Lung microvascular endothelial cell (primary cell): ENCODE data around the gene BCORL1. TPM values are rescaled to one million over a fixed set of nuclear protein-coding genes. Genes with fewer than 3 reads are reported as not detected.

Source experiments
- DNase-seq, 2 donors: peaks; one replicate each; pipeline versions ENCODE4 v3.0.0 to v3.0.0-alpha.2; 2010; ENCODE audit warnings: low read depth in 2 of 2
- total RNA-seq: library from RNA; depleted of rRNA; stranded (reverse); fragments of >200 nt; gene quantifications from 2 replicates; pipeline ENCODE4 v1.2.1, GENCODE V29; 2014

The BCORL1 gene
- total RNA-seq, 1 donor from 2014 or later = 2.0 TPM

DNA sequence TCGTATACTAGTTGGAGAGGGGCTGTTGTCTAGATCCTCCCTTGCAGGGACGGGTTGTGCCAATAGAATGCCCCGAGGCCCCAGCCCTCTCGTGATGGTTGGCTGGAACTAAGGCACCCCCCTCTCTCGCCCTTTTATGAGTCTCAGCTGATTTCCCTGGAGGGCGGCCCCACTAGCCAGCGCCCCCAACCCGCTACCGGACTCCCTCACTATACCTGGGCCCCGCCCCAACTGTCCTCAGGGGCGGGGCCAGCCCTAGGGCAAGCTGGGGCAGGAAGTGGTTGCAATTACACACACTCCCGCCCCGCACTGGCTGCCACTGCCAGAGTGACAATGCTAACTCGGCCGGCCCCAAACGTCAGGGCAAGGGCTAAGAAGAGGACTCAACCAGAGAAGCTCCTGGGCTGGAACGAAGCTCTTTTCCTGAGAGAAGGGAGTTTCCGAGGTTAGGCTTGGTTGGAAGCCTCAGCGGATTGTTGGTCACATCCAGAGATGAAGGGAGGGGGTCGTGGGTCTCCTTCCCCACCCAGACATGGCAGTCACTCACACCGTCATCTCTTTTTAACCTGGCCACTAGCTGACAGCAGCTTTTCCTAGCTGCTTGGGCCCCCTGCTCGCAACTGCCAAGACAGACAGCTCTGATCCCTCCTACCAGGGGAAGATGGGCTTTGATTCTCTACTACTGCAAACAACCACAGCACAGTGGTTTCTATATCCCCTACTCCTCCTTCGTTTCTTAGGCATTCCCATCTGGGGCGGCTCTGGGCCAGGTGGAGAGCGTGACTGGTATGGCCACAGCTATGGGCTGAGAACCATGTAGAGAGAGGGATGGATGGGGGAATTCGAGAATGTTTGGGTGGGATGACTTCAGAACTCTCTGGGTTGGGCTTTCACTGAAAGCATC lies 21.0 kb upstream of the BCORL1 start:
- DNase-seq = peak in 1 of 2 donors; percentile 36

GRCh38 chrX:129963729-129964128 lies 18.7 kb upstream of the BCORL1 start:
- no peak for DNase-seq

DNA sequence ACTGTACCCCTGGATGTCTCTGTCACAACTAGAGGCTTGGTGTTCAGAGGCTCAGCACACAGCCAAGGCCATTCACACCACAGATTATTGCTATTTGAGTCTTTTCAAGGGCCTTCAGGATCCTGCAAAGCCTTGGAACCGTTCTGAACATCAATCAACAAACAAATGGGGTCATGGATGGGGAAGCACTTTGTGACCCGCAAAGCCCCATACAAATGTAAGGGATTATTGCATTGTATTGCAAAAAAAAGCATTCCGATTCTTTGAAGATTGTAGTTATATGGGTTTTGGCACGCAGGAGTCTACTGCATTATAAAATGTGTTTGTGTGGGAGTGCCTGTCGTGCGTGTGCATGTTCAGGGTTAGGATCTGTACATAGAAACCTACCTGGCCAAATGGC lies 17.3 kb upstream of the BCORL1 start:
- no peak for DNase-seq

DNA sequence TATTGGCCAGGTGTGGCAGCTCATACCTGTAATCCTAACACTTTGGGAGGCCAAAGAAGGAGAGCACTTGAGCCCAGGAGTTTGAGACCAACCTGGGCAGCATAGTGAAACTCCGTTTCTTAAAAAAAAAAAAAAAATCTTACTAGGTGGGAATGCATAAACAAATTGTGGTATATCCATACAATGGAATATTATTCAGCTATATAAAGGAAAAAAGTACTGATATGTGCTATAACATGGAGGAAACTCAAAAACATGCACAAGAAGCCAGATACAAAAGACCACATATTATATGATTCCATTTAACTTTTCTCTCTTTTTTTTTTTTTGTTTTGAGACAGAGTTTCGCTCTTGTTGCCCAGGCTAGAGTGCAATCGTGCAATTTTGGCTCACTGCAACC lies 13.5 kb upstream of the BCORL1 start:
- DNase-seq = no peak

DNA sequence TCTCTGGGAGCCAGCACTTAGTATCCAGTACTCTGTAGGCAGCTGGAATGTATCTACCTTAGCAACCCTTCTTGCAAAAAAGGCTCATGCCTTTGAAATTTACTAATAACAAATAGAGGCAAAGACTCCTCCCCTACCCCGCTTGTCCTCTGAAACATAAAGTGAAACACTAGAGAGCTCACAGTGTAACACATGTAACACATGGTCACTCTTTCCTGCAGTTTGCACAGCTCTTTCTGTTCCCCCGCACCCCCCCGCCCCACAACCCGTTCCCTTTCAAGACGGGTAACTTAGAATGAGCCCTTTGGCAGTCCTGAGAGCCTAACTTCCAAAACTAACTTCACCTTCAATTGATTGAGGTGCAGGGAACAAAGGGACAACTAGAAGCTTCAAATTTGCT lies 6.0 kb upstream of the BCORL1 start:
- no peak for DNase-seq

- no peak for DNase-seq
Measured at GRCh38 chrX:129979207-129979920, 3.1 kb upstream of the BCORL1 start.

DNA sequence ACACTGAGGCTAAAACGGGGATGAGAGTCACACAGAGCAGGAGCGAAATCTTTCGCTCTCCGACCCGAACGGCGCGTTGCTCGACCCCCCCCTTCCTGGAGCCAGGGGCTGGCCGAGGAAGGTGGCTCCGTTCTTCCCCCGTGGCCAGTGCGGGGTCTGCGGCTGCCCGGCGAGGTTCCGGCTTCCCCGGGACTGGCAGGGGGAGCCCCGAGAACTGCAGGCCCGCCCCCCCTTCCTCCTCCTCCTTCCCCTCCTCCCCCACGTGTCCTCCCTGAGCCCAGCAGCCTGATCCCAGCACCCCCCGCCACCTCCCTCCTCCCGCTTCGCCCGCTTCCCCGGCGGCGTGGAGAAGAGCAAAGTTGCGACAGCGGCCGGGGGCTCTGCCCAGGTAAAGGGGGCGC lies 2.4 kb upstream of the BCORL1 start:
- DNase-seq = no peak

DNA sequence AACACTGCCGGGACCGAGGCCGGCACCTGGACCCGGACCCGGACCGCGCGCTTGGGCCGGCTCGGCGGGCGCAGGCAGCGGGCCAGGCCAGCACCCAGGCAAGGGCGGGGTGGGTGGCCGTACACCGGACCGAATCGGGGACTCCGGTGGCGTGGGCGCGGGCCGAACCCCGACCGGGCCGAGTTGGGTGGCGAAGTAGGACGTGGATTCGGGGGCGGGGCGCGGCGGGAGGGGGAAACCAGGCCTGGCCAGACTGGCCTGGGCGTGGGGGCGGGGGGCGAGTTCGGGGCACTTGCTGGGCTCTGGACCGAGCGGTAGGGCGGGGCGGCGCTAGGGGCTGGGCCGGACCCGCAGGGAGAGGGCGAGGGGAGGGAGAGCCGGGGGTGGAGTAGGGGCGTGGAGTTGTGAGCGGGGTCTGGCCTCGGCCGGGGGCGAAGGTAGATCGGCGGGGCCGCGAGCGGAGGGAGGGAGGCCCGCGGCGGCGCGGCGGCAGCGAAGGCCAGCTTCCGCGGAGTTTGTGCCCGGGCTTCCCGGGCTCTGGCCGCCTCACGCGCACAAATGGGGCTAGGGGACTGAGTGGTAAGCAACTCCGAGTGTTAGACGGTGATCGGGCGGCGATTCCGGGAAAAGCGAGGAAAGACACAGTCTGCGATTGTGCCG lies 1.8 kb upstream of the BCORL1 start:
- peak in 1 of 2 donors; percentile 52 for DNase-seq

- no peak for DNase-seq
Measured at GRCh38 chrX:129981200-129981553, 1.3 kb upstream of the BCORL1 start.

DNA sequence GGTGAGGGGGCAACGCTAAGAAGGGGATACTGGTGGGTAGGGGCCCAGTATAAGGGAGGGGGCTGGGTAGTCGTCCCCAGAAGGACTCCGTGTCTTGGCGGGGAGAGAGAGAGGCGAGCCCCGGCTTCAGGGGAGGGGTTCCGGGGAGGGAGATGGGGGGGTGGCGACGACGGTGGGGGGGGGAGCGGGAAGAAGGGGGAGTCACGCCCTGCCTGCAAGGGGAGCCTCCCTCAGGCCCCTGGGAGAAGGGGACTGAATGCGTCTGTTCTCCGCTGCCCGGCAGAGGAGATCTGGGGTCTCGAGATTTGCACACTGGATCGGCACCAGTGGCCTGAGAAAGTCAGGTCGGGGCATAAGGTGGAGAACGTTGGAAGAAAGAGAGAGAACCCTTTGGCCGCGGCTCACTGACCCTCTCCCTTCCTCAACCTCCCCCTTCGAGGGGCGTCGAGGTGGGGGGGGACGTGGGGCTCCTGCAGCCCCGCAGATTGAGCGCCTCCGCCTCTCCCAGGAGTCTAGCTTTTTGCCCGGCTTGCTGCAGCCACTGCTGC lies 609 bp upstream of the BCORL1 start:
- no peak for DNase-seq

GRCh38 chrX:129983575-129984110 lies 1.2 kb downstream of the BCORL1 start:
- DNase-seq = no peak

GRCh38 chrX:129984111-129984958 lies 1.9 kb downstream of the BCORL1 start:
- DNase-seq = no peak

- no peak for DNase-seq
Measured at GRCh38 chrX:129987871-129988270, 5.4 kb downstream of the BCORL1 start.

DNA sequence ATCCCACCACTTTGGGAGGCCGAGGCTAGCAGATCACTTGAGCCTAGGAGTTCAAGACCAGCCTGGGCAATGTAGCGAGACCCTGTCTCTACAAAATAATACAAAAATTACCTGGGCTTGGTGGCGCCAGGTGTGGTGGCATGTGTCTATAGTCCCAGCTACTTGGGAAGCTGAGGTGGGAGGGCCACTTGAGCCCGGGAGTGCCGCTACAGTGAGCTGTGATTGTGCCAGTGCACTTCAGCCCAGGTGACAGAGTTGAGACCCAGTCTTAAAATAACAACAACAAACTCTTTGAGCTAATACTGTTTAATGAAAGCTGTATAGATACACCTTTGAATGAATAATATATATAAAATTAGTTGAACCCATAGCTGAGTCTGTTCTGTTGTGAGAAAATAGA lies 9.7 kb downstream of the BCORL1 start:
- DNase-seq = no peak

GRCh38 chrX:129996120-129996519 lies 13.7 kb downstream of the BCORL1 start:
- no peak for DNase-seq

- DNase-seq = no peak
Measured at GRCh38 chrX:129997086-129997485, 14.7 kb downstream of the BCORL1 start.

- DNase-seq = no peak
Measured at GRCh38 chrX:129998021-129998420, 15.6 kb downstream of the BCORL1 start.

GRCh38 chrX:130001893-130002292 lies 19.5 kb downstream of the BCORL1 start:
- no peak for DNase-seq

DNA sequence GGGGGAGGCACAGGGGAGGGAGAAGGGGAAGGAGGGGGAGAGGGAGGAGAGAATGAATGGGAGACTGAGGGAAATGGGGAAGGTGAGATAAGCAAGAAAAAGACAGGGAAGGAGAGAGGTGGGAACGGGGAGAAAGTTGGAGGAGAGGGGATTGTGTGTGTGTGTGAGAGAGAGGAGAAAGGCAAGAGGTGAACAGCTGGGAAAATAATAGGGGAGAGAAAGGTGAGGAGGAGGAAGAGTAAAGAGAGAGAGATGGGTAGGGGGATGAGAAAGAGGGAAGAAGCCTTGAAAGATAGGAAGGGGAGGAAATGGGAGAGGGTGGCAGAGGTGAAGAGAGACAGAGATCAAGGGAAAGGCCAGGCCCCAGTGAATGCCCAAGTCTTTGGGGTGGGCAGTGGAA lies 20.1 kb downstream of the BCORL1 start:
- no peak for DNase-seq

GRCh38 chrX:130005089-130005807 lies 22.8 kb downstream of the BCORL1 start:
- DNase-seq = no peak
